A549 (cell line): ENCODE data around the gene RRP15. TPM values are rescaled to one million over a fixed set of nuclear protein-coding genes. Genes with fewer than 3 reads are reported as not detected.

Experiments
- ATAC-seq, 2 experiments: fragments of 200-7000 bp in 1 of 2; fragments of >200 bp in 1 of 2; cut with Nextera tagmentation in 1 of 2; cut with Tn5 transposase in 1 of 2; 3 replicates each; pipeline versions ENCODE4 v1.8.0 to v1.9.1; 2018 to 2020; ENCODE audit warnings: mild to moderate bottlenecking in 1 of 2, moderate library complexity in 1 of 2
- CTCF ChIA-PET: fragments of 300-600 bp; sonication (Branson Sonifier 250); formaldehyde crosslinking; extraction: SDS; loops from one replicate; lab custom pipeline; 2021; ENCODE audit warnings: antibody characterized with exemption, inconsistent platforms; lab: Yijun Ruan, JAX
- POLR2A ChIA-PET: fragments of 350-600 bp; formaldehyde crosslinking; extraction: SDS; loops from one replicate; lab custom pipeline; 2021; ENCODE audit warnings: antibody characterized with exemption, inconsistent platforms; lab: Yijun Ruan, JAX
- DNase-seq, 2 experiments: peaks; one replicate each; pipeline versions ENCODE4 v3.0.0 to v3.0.0-alpha.2; 2011 to 2016; ENCODE audit warnings: low read depth in 1 of 2, low spot score in 1 of 2
- FAIRE-seq: peaks from 2 replicates; lab custom pipeline; 2011; peaks lifted over from hg19 to GRCh38; lab: Jason Lieb, UNC
- H3K27ac ChIP-seq, 2 experiments: fragments of >200 bp; sonication (Bioruptor Twin); formaldehyde crosslinking; 3 replicates each; pipeline ENCODE4 v1.5.1; 2016 to 2017
- H3K4me1 ChIP-seq: fragments of >200 bp; sonication (Bioruptor Twin); formaldehyde crosslinking; 3 replicates; pipeline ENCODE4 v1.6.1; 2016
- H3K4me2 ChIP-seq: fragments of >200 bp; sonication (Bioruptor Twin); formaldehyde crosslinking; 3 replicates; pipeline ENCODE4 v1.6.1; 2016
- H3K4me3 ChIP-seq: fragments of >200 bp; sonication (Bioruptor Twin); formaldehyde crosslinking; 3 replicates; pipeline ENCODE4 v1.5.1; 2016
- H3K9me3 ChIP-seq: fragments of >200 bp; sonication (Bioruptor Twin); formaldehyde crosslinking; 3 replicates; pipeline ENCODE4 v1.6.1; 2016
- BHLHE40 ChIP-seq: IDR thresholded peaks from 2 replicates; pipeline ENCODE4 v1.6.1; 2012; ENCODE audit warnings: low read depth, low read length, inconsistent platforms
- CBX2 ChIP-seq: fragments of 200-600 bp; sonication (generic); IDR thresholded peaks from 2 replicates; pipeline ENCODE4 v1.6.1; 2016; ENCODE audit warnings: low read depth, mild to moderate bottlenecking, borderline replicate concordance
- CBX8 ChIP-seq: fragments of 200-600 bp; sonication (generic); IDR thresholded peaks from 2 replicates; pipeline ENCODE4 v1.6.1; 2016
- CEBPB ChIP-seq, 2 experiments: fragments of >200 bp in 1 of 2; sonication (Bioruptor Twin) in 1 of 2; formaldehyde crosslinking in 1 of 2; IDR thresholded peaks; 2 replicates each; pipeline ENCODE4 v1.6.1; 2012 to 2016
- EHMT2 ChIP-seq: fragments of 200-600 bp; sonication (generic); IDR thresholded peaks from 2 replicates; pipeline ENCODE4 v1.6.1; 2016; ENCODE audit warnings: antibody characterized with exemption, low read depth, mild to moderate bottlenecking, moderate library complexity
- FOSB ChIP-seq: fragments of 250-450 bp; sonication (Bioruptor Pico); IDR thresholded peaks from 2 replicates; pipeline ENCODE4 v1.5.0; 2020; ENCODE audit warnings: mild to moderate bottlenecking, moderate library complexity
- FOXS1 ChIP-seq: fragments of 250-450 bp; sonication (Bioruptor Pico); IDR thresholded peaks from 2 replicates; pipeline ENCODE4 v1.5.0; 2020; ENCODE audit warnings: mild to moderate bottlenecking, moderate library complexity
- HES2 ChIP-seq: fragments of >200 bp; sonication (Bioruptor Twin); formaldehyde crosslinking; IDR thresholded peaks from 2 replicates; pipeline ENCODE4 v1.6.1; 2016
- HMGXB4 ChIP-seq: fragments of 250-450 bp; sonication (Bioruptor Pico); IDR thresholded peaks from 2 replicates; pipeline ENCODE4 v1.5.0; 2021; ENCODE audit warnings: mild to moderate bottlenecking, moderate library complexity, borderline replicate concordance
- HOXA7 ChIP-seq: fragments of 250-450 bp; sonication (Bioruptor Pico); IDR thresholded peaks from 2 replicates; pipeline ENCODE4 v1.5.0; 2020; ENCODE audit warnings: mild to moderate bottlenecking, moderate library complexity
- HOXB13 ChIP-seq: fragments of 250-450 bp; sonication (Bioruptor Pico); IDR thresholded peaks from 2 replicates; pipeline ENCODE4 v1.5.0; 2020; ENCODE audit warnings: low read depth, mild to moderate bottlenecking, moderate library complexity
- JUN ChIP-seq, 2 experiments: fragments of >200 bp; sonication (Bioruptor Twin); formaldehyde crosslinking; IDR thresholded peaks; 2 replicates in 1 of 2; 3 replicates in 1 of 2; pipeline ENCODE4 v1.6.1; 2016 to 2017
- NPAS2 ChIP-seq: fragments of 250-450 bp; sonication (Bioruptor Pico); IDR thresholded peaks from 2 replicates; pipeline ENCODE4 v1.8.0; 2022; ENCODE audit warnings: mild to moderate bottlenecking, moderate library complexity, borderline replicate concordance
- PBX3 ChIP-seq: IDR thresholded peaks from 2 replicates; pipeline ENCODE4 v1.6.1; 2012
- POLR2A ChIP-seq: IDR thresholded peaks from 2 replicates; pipeline ENCODE4 v1.6.1; 2012; ENCODE audit warnings: mild to moderate bottlenecking, low read length
- RAD21 ChIP-seq, 2 experiments: fragments of >200 bp in 1 of 2; sonication (Bioruptor Twin) in 1 of 2; formaldehyde crosslinking in 1 of 2; IDR thresholded peaks in 1 of 2; conservative IDR thresholded peaks in 1 of 2; 2 replicates in 1 of 2; 3 replicates in 1 of 2; pipeline ENCODE4 v1.6.1; 2012 to 2018; ENCODE audit warnings: inconsistent platforms in 1 of 2
- RFX5 ChIP-seq: fragments of 450-650 bp; IDR thresholded peaks from 2 replicates; pipeline ENCODE4 v1.7.1; 2014; ENCODE audit warnings: antibody characterized with exemption, mild to moderate bottlenecking, moderate library complexity
- SMC3 ChIP-seq: fragments of >200 bp; sonication (Bioruptor Twin); formaldehyde crosslinking; IDR thresholded peaks from 3 replicates; pipeline ENCODE4 v1.6.1; 2018; ENCODE audit warnings: inconsistent platforms
- SREBF2 ChIP-seq: fragments of 450-650 bp; IDR thresholded peaks from 2 replicates; pipeline ENCODE4 v1.6.1; 2014; ENCODE audit warnings: mild to moderate bottlenecking, moderate library complexity
- ZC3H11A ChIP-seq: fragments of 450-650 bp; IDR thresholded peaks from 2 replicates; pipeline ENCODE4 v1.6.1; 2014; ENCODE audit warnings: antibody characterized with exemption, mild to moderate bottlenecking
- WGBS: methylation state at CpG from one replicate; pipeline ENCODE4 v1.1.6; 2017; ENCODE audit errors: missing lambda C conversion rate; 5-methylcytosine and 5-hydroxymethylcytosine counted together
- polyA plus RNA-seq, 4 experiments: library from polyadenylated mRNA; depleted of rRNA in 3 of 4; stranded (reverse); fragments of >200 nt; fragmentation: RNase III in 1 of 4; extraction: RNeasy Plus Mini Kit Qiagen cat#74134 plus additional on column Dnase treatment in 1 of 4; gene quantifications; 2 replicates in 3 of 4; 3 replicates in 1 of 4; pipeline ENCODE4 v1.2.3, GENCODE V29; 2011 to 2017
- TF ChIP-seq, protein P1 (sequence below): IDR thresholded peaks from 2 replicates; pipeline ENCODE4 v1.6.1; 2012; ENCODE audit warnings: low read depth, borderline replicate concordance
- TF ChIP-seq, protein P2 (sequence below): IDR thresholded peaks from 2 replicates; pipeline ENCODE4 v1.6.1; 2012

RRP15 gene
- polyA plus RNA-seq, 2 of the 4 experiments (the other 2 are of a cell fraction): 15.6 to 19.5 TPM

- 94% methylated on average over 8 of the region's 8 CpGs for WGBS
- ChIA-PET POLR2A (no interaction called here), CTCF (interaction anchor here (0.5 to 0.7 kb wide), 2 partner anchors 11 to 882 kb away, joined by 3 read pairs; no protein-coding TSS in a partner anchor)
- DNase-seq (no peak), FAIRE-seq (no peak), ATAC-seq (no peak)
- H3K4me1 ChIP-seq: peaks cover 80% of the 10 kb centered on the region
- H3K27ac ChIP-seq: peak overlapping the region; percentile 82 to 96; a peak in 5 of 6 replicates
- H3K9me3 ChIP-seq: no peaks in the 10 kb centered on the region
- H3K4me2 ChIP-seq: peak overlapping the region; percentile 95
- H3K4me3 ChIP-seq: no peak overlapping the region
- TF ChIP-seq HOXB13 (no peak), PBX3 (no peak), SMC3 (no peak), POLR2A (no peak), HOXA7 (no peak), HES2 (no peak), ZC3H11A (no peak), NPAS2 (CRISPR knock-in tag) (no peak), RFX5 (no peak), FOXS1 (CRISPR knock-in tag) (no peak)
- TF ChIP-seq, protein P1, sequence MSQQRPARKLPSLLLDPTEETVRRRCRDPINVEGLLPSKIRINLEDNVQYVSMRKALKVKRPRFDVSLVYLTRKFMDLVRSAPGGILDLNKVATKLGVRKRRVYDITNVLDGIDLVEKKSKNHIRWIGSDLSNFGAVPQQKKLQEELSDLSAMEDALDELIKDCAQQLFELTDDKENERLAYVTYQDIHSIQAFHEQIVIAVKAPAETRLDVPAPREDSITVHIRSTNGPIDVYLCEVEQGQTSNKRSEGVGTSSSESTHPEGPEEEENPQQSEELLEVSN: no peak
Observed at GRCh38 chr1:218352075-218352438, 67.0 kb downstream of the RRP15 start.

GRCh38 chr1:218353656-218354055 lies 68.6 kb downstream of the RRP15 start:
- DNase-seq: no peak
- FAIRE-seq: no peak
- Histone ChIP-seq H3K9me3 (no peaks in the 10 kb centered on the region), H3K27ac (peak overlapping the region in 1 of 2 experiments; percentile 82; a peak in 4 of 6 replicates), H3K4me3 (no peak overlapping the region), H3K4me2 (peak overlapping the region; percentile 43), H3K4me1 (peaks cover 95% of the 10 kb centered on the region)
- TF ChIP-seq BHLHE40: no peak
- TF ChIP-seq POLR2A: no peak
- TF ChIP-seq SMC3: no peak
- TF ChIP-seq EHMT2: no peak
- no peak for TF ChIP-seq HMGXB4
- no peak for TF ChIP-seq CBX8
- TF ChIP-seq, protein P2, sequence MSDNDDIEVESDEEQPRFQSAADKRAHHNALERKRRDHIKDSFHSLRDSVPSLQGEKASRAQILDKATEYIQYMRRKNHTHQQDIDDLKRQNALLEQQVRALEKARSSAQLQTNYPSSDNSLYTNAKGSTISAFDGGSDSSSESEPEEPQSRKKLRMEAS: no peak
- no peak for TF ChIP-seq CBX2
- no peak for TF ChIP-seq FOXS1 (CRISPR knock-in tag)
- TF ChIP-seq JUN (IDR thresholded peaks at IDR 0.05): no peak
- no peak for TF ChIP-seq SREBF2
- TF ChIP-seq FOSB (CRISPR knock-in tag): no peak
- no peak for TF ChIP-seq RAD21 (conservative IDR thresholded peaks at IDR 0.05 in 1 of 2, IDR thresholded peaks at IDR 0.05 in 1 of 2)
- TF ChIP-seq HOXA7: no peak
- no peak for TF ChIP-seq HOXB13
- no peak for TF ChIP-seq CEBPB (IDR thresholded peaks at IDR 0.05)
- CTCF ChIA-PET: interaction anchor here (1.7 kb wide), 1 partner anchor 15 kb away, joined by 5 read pairs; no protein-coding TSS in a partner anchor
- POLR2A ChIA-PET: no interaction called here
- WGBS: 86% methylated on average over 4 of the region's 4 CpGs
- peak in 1 of 2 experiments; percentile 9; a peak in 2 of 6 replicates for ATAC-seq
